Progenitor cell of endocrine pancreas (in vitro differentiated cells): Measurements from ENCODE around the gene TMEM229B. TPM values are rescaled to one million over a fixed set of nuclear protein-coding genes. Genes with fewer than 3 reads are reported as not detected.

Experiments used
- DNase-seq: peaks from one replicate; pipeline ENCODE4 v3.0.0; 2021; ENCODE audit warnings: low spot score; ENCODE audit not compliant: unreplicated experiment
- H3K27ac Mint-ChIP-seq: 2 replicates; pipeline ENCODE4 v1.8.0; 2021; ENCODE audit warnings: mild to moderate bottlenecking, moderate library complexity, mixed read lengths
- H3K27me3 Mint-ChIP-seq: 2 replicates; pipeline ENCODE4 v1.8.0; 2021; ENCODE audit warnings: mixed read lengths
- H3K36me3 Mint-ChIP-seq: 2 replicates; pipeline ENCODE4 v1.8.0; 2022; ENCODE audit warnings: mixed read lengths; ENCODE audit not compliant: insufficient read depth
- H3K4me1 Mint-ChIP-seq: 2 replicates; pipeline ENCODE4 v1.8.0; 2021; ENCODE audit warnings: low read depth, mixed read lengths
- H3K4me3 Mint-ChIP-seq: 2 replicates; pipeline ENCODE4 v1.8.0; 2021; ENCODE audit warnings: low read depth, mild to moderate bottlenecking, moderate library complexity, mixed read lengths
- H3K9me3 Mint-ChIP-seq: 2 replicates; pipeline ENCODE4 v1.8.0; 2021; ENCODE audit warnings: low read depth, mixed read lengths
- CTCF ChIP-seq: fragments of 200-600 bp; sonication (generic); IDR thresholded peaks from one replicate; pipeline ENCODE4 v1.5.0; 2021; ENCODE audit warnings: antibody characterized with exemption, mild to moderate bottlenecking; ENCODE audit not compliant: unreplicated experiment
- total RNA-seq: library from RNA; stranded (reverse); gene quantifications from 2 replicates; pipeline ENCODE4 v1.2.1, GENCODE V29; 2021

Gene TMEM229B
- total RNA-seq, 1 donor from 2014 or later, result 1.7 TPM

GRCh38 chr14:67444395-67444794 lies 44.1 kb downstream of the TMEM229B start:
- TF ChIP-seq CTCF, result no peak
- Mint-ChIP-seq H3K4me1 (peaks cover 35% of the 10 kb centered on the region), H3K4me3 (no peak overlapping the region), H3K27me3 (no peaks in the 10 kb centered on the region), H3K9me3 (no peaks in the 10 kb centered on the region), H3K36me3 (no peaks in the 10 kb centered on the region), H3K27ac (no peak overlapping the region)
- DNase-seq, result no peak

- no peak for TF ChIP-seq CTCF
- Mint-ChIP-seq H3K27me3 (no peaks in the 10 kb centered on the region), H3K9me3 (no peaks in the 10 kb centered on the region), H3K27ac (no peak overlapping the region), H3K4me1 (peaks cover 36% of the 10 kb centered on the region), H3K4me3 (no peak overlapping the region), H3K36me3 (no peaks in the 10 kb centered on the region)
- DNase-seq, result no peak
Measured at GRCh38 chr14:67442139-67442906, 46.2 kb downstream of the TMEM229B start.

- Mint-ChIP-seq H3K4me3 (no peak overlapping the region), H3K36me3 (no peaks in the 10 kb centered on the region), H3K4me1 (peaks cover 33% of the 10 kb centered on the region), H3K27ac (no peak overlapping the region), H3K27me3 (no peaks in the 10 kb centered on the region), H3K9me3 (no peaks in the 10 kb centered on the region)
- no peak for TF ChIP-seq CTCF
- DNase-seq, result no peak
Measured at GRCh38 chr14:67441672-67442071, 46.8 kb downstream of the TMEM229B start.

GRCh38 chr14:67441256-67441655 lies 47.3 kb downstream of the TMEM229B start:
- TF ChIP-seq CTCF, result no peak
- no peaks in the 10 kb centered on the region for H3K27me3 Mint-ChIP-seq

GRCh38 chr14:67440513-67440912 lies 48.0 kb downstream of the TMEM229B start:
- no peak for DNase-seq
- no peak for TF ChIP-seq CTCF
- H3K9me3 Mint-ChIP-seq, result no peaks in the 10 kb centered on the region
- H3K36me3 Mint-ChIP-seq, result no peaks in the 10 kb centered on the region
- peaks cover 27% of the 10 kb centered on the region for H3K4me1 Mint-ChIP-seq
- H3K27me3 Mint-ChIP-seq, result peaks cover 3% of the 10 kb centered on the region
- H3K4me3 Mint-ChIP-seq, result no peak overlapping the region
- H3K27ac Mint-ChIP-seq, result peak overlapping the region; percentile 84

More at GRCh38 chr14:67441256-67441655, 47.3 kb downstream of the TMEM229B start:
- DNase-seq, result no peak
- H3K4me3 Mint-ChIP-seq, result no peak overlapping the region
- H3K4me1 Mint-ChIP-seq, result peaks cover 29% of the 10 kb centered on the region
- no peaks in the 10 kb centered on the region for H3K36me3 Mint-ChIP-seq
- no peaks in the 10 kb centered on the region for H3K9me3 Mint-ChIP-seq
- H3K27ac Mint-ChIP-seq, result peak overlapping the region; percentile 16
